ENCODE measurements around the gene RMDN2.

RMDN2 gene

GRCh38 chr2:38057651-38058410 is 132.7 kb downstream of the RMDN2 start:
- DNase-seq = no peak

GRCh38 chr2:38060236-38061018 is 135.3 kb downstream of the RMDN2 start:
- DNase-seq = no peak

- no peak for DNase-seq
Measured at GRCh38 chr2:38064801-38065501, 139.9 kb downstream of the RMDN2 start.

- DNase-seq = no peak
Measured at GRCh38 chr2:38065502-38066135, 140.5 kb downstream of the RMDN2 start.

GRCh38 chr2:38066421-38067115 is 141.5 kb downstream of the RMDN2 start:
- DNase-seq = no peak
